Measurements from ENCODE around the gene RASAL2. TPM values are rescaled to one million over a fixed set of nuclear protein-coding genes. Genes with fewer than 3 reads are reported as not detected.

RASAL2 gene
- total RNA-seq, 4 donors from 2014 or later: 17.9 to 27.3 (median 23.5) TPM

GRCh38 chr1:178464566-178464965 is 370.7 kb downstream of the RASAL2 start:
- H3K4me3 ChIP-seq (replicated peaks in 1 of 3): no peak overlapping the region
- no peaks in the 10 kb centered on the region for H3K27me3 ChIP-seq
- H3K4me1 ChIP-seq: no peaks in the 10 kb centered on the region
- intact Hi-C loops (cut with DNase I): no loop called here
- H3K9me3 ChIP-seq: no peaks in the 10 kb centered on the region
- TF ChIP-seq CTCF (IDR thresholded peaks at IDR 0.05): no peak
- TF ChIP-seq POLR2A (IDR thresholded peaks at IDR 0.05): no peak
- peaks cover 13 to 15% of the 10 kb centered on the region in 2 donors for H3K36me3 ChIP-seq
- H3K27ac ChIP-seq: no peak overlapping the region
- no peak for DNase-seq

- no peak for DNase-seq
- no peaks in the 10 kb centered on the region for H3K9me3 ChIP-seq
- no peaks in the 10 kb centered on the region for H3K4me1 ChIP-seq
- H3K36me3 ChIP-seq: peaks cover 13 to 15% of the 10 kb centered on the region in 2 donors
- no peak overlapping the region for H3K27ac ChIP-seq
- no peaks in the 10 kb centered on the region for H3K27me3 ChIP-seq
- intact Hi-C loops (cut with DNase I): no loop called here
- TF ChIP-seq CTCF (IDR thresholded peaks at IDR 0.05) (no peak), POLR2A (IDR thresholded peaks at IDR 0.05) (no peak)
- H3K4me3 ChIP-seq (replicated peaks in 1 of 3): no peak overlapping the region
Observed at GRCh38 chr1:178465011-178465410, 371.1 kb downstream of the RASAL2 start.

- H3K27ac ChIP-seq: no peak overlapping the region
- no peaks in the 10 kb centered on the region for H3K9me3 ChIP-seq
- no peak overlapping the region for H3K4me3 ChIP-seq (replicated peaks in 1 of 3)
- H3K36me3 ChIP-seq: peaks cover 13 to 15% of the 10 kb centered on the region in 2 donors
- TF ChIP-seq CTCF (IDR thresholded peaks at IDR 0.05) (no peak), POLR2A (IDR thresholded peaks at IDR 0.05) (no peak)
- intact Hi-C loops (cut with DNase I): no loop called here
- no peaks in the 10 kb centered on the region for H3K27me3 ChIP-seq
- DNase-seq: no peak
- no peaks in the 10 kb centered on the region for H3K4me1 ChIP-seq
Observed at GRCh38 chr1:178467837-178468236, 373.9 kb downstream of the RASAL2 start.

- Histone ChIP-seq H3K4me3 (replicated peaks in 1 of 3) (no peak overlapping the region), H3K27ac (no peak overlapping the region), H3K4me1 (no peaks in the 10 kb centered on the region), H3K9me3 (no peaks in the 10 kb centered on the region), H3K36me3 (peaks cover 13 to 30% of the 10 kb centered on the region in 2 donors), H3K27me3 (no peaks in the 10 kb centered on the region)
- no peak for DNase-seq
- TF ChIP-seq CTCF (IDR thresholded peaks at IDR 0.05): no peak
- TF ChIP-seq POLR2A (IDR thresholded peaks at IDR 0.05): no peak
- WGBS, 2 donors: 83 to 88% methylated on average over 5 of the region's 5 CpGs
- intact Hi-C loops (cut with DNase I): no loop called here
Observed at GRCh38 chr1:178470411-178470960, 376.6 kb downstream of the RASAL2 start.

GRCh38 chr1:178472531-178472930 is 378.6 kb downstream of the RASAL2 start:
- H3K4me1 ChIP-seq: no peaks in the 10 kb centered on the region
- H3K36me3 ChIP-seq: peaks cover 11 to 25% of the 10 kb centered on the region in 2 donors
- intact Hi-C loops (cut with DNase I): no loop called here

More at GRCh38 chr1:178472531-178472930, 378.6 kb downstream of the RASAL2 start:
- Histone ChIP-seq H3K4me3 (replicated peaks in 1 of 3) (no peak overlapping the region), H3K9me3 (no peaks in the 10 kb centered on the region), H3K27ac (no peak overlapping the region), H3K27me3 (no peaks in the 10 kb centered on the region)
- TF ChIP-seq POLR2A (IDR thresholded peaks at IDR 0.05) (no peak), CTCF (IDR thresholded peaks at IDR 0.05) (no peak)
- no peak for DNase-seq

Data from thyroid gland (tissue), 4 donors.